Thoracic aorta (tissue), 2 donors: Measurements from ENCODE around the gene CLSTN1. TPM values are rescaled to one million over a fixed set of nuclear protein-coding genes. Genes with fewer than 3 reads are reported as not detected.

Experiments used
- ATAC-seq: fragments of 150-250 bp; one replicate; pipeline ENCODE4 v1.8.0; 2017; ENCODE audit warnings: low read depth; ENCODE audit not compliant: insufficient number of reproducible peaks, low FRiP score
- DNase-seq: peaks from one replicate; pipeline ENCODE4 v3.0.0-alpha.2; 2020; ENCODE audit warnings: low spot score
- H3K27ac ChIP-seq, 2 donors: fragments of 200-600 bp; sonication (generic); 1 replicate in 1 of 2; 2 replicates in 1 of 2; pipeline ENCODE4 v1.5.1; 2016; ENCODE audit warnings: mild to moderate bottlenecking in 2 of 2, moderate library complexity in 2 of 2
- H3K27me3 ChIP-seq: fragments of 200-600 bp; sonication (generic); replicated peaks from 2 replicates; pipeline ENCODE4 v1.6.0; 2016; ENCODE audit warnings: mild to moderate bottlenecking; ENCODE audit not compliant: insufficient read depth
- H3K36me3 ChIP-seq: fragments of 200-600 bp; sonication (generic); one replicate; pipeline ENCODE4 v1.5.1; 2016
- H3K4me1 ChIP-seq, 2 donors: fragments of 200-600 bp; sonication (generic); 1 replicate in 1 of 2; 2 replicates in 1 of 2; pipeline versions ENCODE4 v1.5.1 to v1.6.0; 2016; ENCODE audit warnings: low read depth in 2 of 2, mild to moderate bottlenecking in 1 of 2; ENCODE audit not compliant: control insufficient read depth in 1 of 2
- H3K4me3 ChIP-seq: fragments of 200-600 bp; sonication (generic); 2 replicates; pipeline ENCODE4 v1.5.1; 2016; ENCODE audit warnings: mild to moderate bottlenecking
- H3K9me3 ChIP-seq: fragments of 200-600 bp; sonication (generic); 2 replicates; pipeline ENCODE4 v1.5.1; 2016
- total RNA-seq, 2 donors: library from RNA; depleted of rRNA; stranded (reverse); fragments of >200 nt; gene quantifications; one replicate each; pipeline versions ENCODE4 v1.1.0 to v1.2.3, GENCODE V29; 2016
- TF ChIP-seq, protein P1 (sequence below): fragments of 200-600 bp; sonication (generic); IDR thresholded peaks from one replicate; pipeline ENCODE4 v1.5.1; 2019; ENCODE audit warnings: antibody characterized with exemption

The CLSTN1 gene
- total RNA-seq, 2 donors from 2014 or later: 78.6 to 81.9 TPM

DNA sequence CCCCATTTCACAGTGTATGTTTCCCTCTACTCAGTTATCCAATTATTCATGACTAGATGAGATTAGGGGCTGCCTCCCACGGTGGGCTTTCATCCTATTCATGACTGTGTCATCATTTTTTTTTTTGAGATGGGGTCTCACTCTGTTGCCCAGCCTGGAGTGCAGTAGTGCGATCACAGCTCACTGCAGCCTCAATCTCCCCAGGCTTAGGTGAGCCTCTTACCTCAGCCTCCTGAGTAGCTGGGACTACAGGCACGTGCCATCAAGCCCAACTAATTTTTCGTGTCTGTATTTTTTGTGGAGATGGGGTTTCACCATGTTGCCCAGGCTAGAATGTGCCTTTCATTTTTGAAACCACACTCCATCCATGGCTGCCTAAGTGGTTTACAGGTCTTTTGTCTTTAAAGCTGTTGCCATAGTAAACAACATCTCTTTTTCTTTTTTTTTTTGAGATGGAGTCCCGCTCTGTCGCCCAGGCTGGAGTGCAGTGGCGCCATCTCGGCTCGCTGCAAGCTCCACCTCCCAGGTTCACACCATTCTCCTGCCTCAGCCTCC is 112.2 kb downstream of the CLSTN1 start:
- TF ChIP-seq, protein P1, sequence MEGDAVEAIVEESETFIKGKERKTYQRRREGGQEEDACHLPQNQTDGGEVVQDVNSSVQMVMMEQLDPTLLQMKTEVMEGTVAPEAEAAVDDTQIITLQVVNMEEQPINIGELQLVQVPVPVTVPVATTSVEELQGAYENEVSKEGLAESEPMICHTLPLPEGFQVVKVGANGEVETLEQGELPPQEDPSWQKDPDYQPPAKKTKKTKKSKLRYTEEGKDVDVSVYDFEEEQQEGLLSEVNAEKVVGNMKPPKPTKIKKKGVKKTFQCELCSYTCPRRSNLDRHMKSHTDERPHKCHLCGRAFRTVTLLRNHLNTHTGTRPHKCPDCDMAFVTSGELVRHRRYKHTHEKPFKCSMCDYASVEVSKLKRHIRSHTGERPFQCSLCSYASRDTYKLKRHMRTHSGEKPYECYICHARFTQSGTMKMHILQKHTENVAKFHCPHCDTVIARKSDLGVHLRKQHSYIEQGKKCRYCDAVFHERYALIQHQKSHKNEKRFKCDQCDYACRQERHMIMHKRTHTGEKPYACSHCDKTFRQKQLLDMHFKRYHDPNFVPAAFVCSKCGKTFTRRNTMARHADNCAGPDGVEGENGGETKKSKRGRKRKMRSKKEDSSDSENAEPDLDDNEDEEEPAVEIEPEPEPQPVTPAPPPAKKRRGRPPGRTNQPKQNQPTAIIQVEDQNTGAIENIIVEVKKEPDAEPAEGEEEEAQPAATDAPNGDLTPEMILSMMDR: no peak
- H3K27ac ChIP-seq: no peak overlapping the region
- no peaks in the 10 kb centered on the region for H3K27me3 ChIP-seq
- H3K4me1 ChIP-seq: no peaks in the 10 kb centered on the region
- DNase-seq (no peak), ATAC-seq (no peak)
- peaks cover 14% of the 10 kb centered on the region for H3K36me3 ChIP-seq
- H3K4me3 ChIP-seq: no peak overlapping the region
- H3K9me3 ChIP-seq: no peaks in the 10 kb centered on the region

DNA sequence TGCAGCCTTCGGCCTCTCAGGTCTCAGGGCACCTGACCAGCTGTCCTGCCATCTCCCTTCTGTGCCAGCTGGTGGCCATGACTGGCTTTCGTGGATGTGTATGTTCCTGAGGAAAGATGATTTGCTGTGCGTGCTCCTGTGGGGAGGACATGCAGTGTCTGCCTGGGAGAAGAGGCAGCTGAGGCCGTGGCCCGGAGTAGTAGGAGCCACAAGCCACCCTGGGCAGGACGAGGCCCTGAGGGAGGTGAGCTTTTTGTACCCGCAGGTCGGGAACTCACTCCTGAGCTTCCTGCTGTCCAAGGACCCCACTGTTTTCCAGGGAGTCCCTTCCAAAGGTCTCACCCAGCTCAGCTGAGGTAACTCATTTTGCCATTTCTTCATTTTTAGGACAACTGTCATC is 113.7 kb downstream of the CLSTN1 start:
- ATAC-seq: no peak
- no peaks in the 10 kb centered on the region for H3K4me1 ChIP-seq
- DNase-seq: no peak
- H3K27ac ChIP-seq: no peak overlapping the region
- no peaks in the 10 kb centered on the region for H3K27me3 ChIP-seq
- H3K4me3 ChIP-seq: no peak overlapping the region
- TF ChIP-seq, protein P1: no peak
- H3K9me3 ChIP-seq: no peaks in the 10 kb centered on the region
- peaks cover 10% of the 10 kb centered on the region for H3K36me3 ChIP-seq

DNA sequence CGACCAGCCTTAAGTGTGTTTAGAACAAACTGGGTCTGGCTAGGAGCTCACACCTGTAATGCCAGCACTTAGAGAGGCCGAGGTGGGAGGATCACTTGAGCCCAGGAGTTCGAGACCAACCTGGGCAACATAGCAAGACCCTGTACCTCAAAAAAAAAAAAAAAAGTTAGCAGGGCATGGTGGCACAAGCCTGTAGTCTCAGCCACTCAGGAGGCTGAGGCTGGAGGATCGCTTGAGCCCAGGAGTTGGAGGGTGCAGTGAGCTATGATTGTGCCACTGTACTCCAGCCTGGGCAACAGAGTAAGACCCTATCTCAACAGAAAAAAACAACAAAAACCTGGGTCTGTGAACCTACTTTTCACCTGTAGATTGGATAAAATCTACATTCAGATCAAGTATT is 117.6 kb downstream of the CLSTN1 start:
- Histone ChIP-seq H3K27ac (no peak overlapping the region), H3K9me3 (no peaks in the 10 kb centered on the region), H3K4me3 (no peak overlapping the region)

DNA sequence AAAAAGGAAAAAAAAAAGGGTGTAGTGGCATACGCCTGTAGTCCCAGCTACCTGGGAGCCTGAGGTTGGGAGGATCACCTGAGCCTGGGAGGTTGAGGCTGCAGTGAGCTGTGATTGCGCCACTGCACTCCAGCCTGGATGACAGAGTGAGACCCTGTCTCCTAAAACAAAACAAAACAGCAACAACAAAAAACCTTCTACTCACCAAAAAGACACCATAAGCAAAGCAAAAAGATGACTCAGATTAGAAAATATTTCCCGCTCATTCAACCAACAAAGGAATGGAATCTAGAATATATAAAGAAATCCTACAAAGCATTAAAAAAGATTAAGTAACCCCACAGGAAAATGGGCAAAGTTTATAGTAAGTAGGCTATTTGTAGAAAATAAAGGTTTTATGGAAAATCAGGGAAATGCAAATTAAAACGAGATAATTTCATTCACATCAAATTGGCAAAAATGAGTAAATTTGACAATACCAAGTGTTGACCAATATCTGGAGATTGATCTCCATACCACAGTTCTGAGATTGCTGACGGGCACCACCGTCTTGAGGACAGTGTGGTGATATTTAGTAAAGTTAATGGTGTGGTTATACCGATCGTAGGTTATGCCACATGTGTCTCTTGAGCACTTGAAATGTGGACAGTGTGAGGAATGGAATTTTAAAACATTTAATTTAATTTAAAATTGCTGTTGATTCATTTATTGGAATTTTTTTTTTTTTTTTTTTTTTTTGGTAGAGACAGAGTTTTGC is 118.2 kb downstream of the CLSTN1 start:
- H3K9me3 ChIP-seq: no peaks in the 10 kb centered on the region
- H3K4me1 ChIP-seq: peaks cover 8 to 15% of the 10 kb centered on the region in 2 donors
- ATAC-seq (no peak), DNase-seq (no peak)
- H3K27ac ChIP-seq: no peak overlapping the region
- TF ChIP-seq, protein P1: no peak
- no peak overlapping the region for H3K4me3 ChIP-seq
- H3K27me3 ChIP-seq: no peaks in the 10 kb centered on the region
- peaks cover 4% of the 10 kb centered on the region for H3K36me3 ChIP-seq

More for the DNA sequence above, 117.6 kb downstream of the CLSTN1 start:
- Histone ChIP-seq H3K27me3 (no peaks in the 10 kb centered on the region), H3K36me3 (peaks cover 6% of the 10 kb centered on the region), H3K4me1 (peaks cover 8 to 15% of the 10 kb centered on the region in 2 donors)
- DNase-seq (no peak), ATAC-seq (no peak)
- TF ChIP-seq, protein P1: no peak

DNA sequence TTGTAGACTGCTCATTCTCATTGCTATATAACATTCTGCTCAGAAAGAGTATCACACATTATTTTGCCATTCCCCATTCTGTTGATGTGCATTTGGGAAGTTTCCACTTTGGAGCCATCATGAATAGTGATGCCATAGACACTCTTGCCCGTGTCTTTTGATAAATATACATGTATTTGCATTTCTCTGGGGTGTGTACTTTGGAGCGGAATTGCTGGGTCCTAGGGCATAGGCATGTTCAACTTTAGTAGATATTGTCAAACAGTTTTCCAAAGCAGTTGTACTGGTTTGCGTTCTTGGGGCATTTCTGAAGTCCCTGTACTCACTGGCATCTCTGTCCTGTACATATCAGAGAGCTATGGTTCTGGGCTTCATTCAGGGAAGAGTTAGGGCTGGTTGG is 120.1 kb downstream of the CLSTN1 start:
- Histone ChIP-seq H3K4me3 (no peak overlapping the region), H3K27ac (no peak overlapping the region), H3K36me3 (no peaks in the 10 kb centered on the region), H3K4me1 (peaks cover 8 to 15% of the 10 kb centered on the region in 2 donors), H3K9me3 (no peaks in the 10 kb centered on the region), H3K27me3 (no peaks in the 10 kb centered on the region)
- DNase-seq (no peak), ATAC-seq (no peak)
- TF ChIP-seq, protein P1: no peak
